HG03432 (cell line): ENCODE measurements around the gene SAGE1.
"Not testable (repeated sequence)": the region's sequence is repeated elsewhere in the genome, so short reads cannot be mapped to it uniquely, and the experiment has no call there.

Source experiments
- ATAC-seq: cut with Tn5 transposase; IDR thresholded peaks from one replicate; pipeline ENCODE4 v1.9.1; 2021; ENCODE audit warnings: mild to moderate bottlenecking, moderate library complexity; ENCODE audit not compliant: unreplicated experiment

The SAGE1 gene, protein sequence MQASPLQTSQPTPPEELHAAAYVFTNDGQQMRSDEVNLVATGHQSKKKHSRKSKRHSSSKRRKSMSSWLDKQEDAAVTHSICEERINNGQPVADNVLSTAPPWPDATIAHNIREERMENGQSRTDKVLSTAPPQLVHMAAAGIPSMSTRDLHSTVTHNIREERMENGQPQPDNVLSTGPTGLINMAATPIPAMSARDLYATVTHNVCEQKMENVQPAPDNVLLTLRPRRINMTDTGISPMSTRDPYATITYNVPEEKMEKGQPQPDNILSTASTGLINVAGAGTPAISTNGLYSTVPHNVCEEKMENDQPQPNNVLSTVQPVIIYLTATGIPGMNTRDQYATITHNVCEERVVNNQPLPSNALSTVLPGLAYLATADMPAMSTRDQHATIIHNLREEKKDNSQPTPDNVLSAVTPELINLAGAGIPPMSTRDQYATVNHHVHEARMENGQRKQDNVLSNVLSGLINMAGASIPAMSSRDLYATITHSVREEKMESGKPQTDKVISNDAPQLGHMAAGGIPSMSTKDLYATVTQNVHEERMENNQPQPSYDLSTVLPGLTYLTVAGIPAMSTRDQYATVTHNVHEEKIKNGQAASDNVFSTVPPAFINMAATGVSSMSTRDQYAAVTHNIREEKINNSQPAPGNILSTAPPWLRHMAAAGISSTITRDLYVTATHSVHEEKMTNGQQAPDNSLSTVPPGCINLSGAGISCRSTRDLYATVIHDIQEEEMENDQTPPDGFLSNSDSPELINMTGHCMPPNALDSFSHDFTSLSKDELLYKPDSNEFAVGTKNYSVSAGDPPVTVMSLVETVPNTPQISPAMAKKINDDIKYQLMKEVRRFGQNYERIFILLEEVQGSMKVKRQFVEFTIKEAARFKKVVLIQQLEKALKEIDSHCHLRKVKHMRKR

DNA sequence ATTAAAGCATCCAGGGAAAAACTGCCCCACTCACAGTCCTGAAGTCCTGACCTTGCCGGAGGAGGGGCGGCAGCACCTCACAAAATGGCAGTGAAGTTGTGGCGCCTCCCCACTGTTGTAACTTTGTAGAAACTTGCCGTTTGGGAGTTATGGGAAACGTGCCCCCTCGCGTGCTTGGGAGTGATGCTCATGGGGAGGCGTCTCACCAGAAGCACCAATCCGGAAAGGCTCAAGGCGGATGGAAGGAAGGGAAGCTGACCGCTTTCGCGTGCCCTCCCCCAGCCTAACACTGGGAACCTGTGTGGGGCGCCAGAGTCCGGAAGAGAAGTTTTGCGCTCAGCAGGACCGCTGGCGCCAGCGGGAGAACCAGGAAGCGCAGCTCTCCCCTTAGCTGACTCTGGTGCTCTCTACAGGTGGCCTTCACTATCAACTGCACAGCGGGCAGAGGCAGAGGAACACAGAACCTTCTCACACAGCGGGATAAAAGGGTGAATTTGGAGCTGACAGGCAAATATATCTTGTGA is at the start of gene SAGE1, which contains the start of gene CT45A10:
Gene SAGE1, plus strand, starts transcription at position 423 of the 524 bp plus-strand sequence. CDS start 2,527 bp downstream, outside the sequence.
Gene CT45A10, minus strand, starts transcription at position 151 of the 524 bp plus-strand sequence. CDS start 8,100 bp downstream, outside the sequence.
- ATAC-seq = no peak

DNA sequence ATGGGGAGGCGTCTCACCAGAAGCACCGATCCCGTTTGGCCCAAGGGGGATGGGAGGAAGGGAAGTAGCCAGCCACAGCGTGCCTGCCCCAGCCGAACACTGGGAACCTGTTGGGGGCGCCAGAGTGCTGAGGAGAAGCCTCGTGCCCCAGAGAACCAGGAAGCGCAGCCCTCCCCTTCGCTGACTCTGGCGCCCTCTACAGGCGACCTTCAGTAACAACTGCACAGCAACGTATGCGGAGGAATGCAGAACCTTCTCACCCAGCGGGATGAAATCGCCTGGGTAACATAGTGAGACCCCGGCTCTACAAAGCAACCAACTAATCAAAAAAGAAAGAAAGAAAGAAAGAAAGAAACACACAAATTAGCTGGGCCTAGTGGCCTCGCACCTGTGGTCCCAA is 39.1 kb upstream of the SAGE1 start, which contains the start of gene CT45A8:
Gene CT45A8, minus strand, starts transcription at position 101 of the 400 bp plus-strand sequence. CDS start 3,755 bp downstream, outside the sequence.
- ATAC-seq = not testable (repeated sequence)

DNA sequence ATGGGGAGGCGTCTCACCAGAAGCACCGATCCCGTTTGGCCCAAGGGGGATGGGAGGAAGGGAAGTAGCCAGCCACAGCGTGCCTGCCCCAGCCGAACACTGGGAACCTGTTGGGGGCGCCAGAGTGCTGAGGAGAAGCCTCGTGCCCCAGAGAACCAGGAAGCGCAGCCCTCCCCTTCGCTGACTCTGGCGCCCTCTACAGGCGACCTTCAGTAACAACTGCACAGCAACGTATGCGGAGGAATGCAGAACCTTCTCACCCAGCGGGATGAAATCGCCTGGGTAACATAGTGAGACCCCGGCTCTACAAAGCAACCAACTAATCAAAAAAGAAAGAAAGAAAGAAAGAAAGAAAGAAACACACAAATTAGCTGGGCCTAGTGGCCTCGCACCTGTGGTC is 21.8 kb upstream of the SAGE1 start, which contains the start of gene CT45A9:
Gene CT45A9, minus strand, starts transcription at position 101 of the 400 bp plus-strand sequence. CDS start 3,751 bp downstream, outside the sequence.
- ATAC-seq = not testable (repeated sequence)

DNA sequence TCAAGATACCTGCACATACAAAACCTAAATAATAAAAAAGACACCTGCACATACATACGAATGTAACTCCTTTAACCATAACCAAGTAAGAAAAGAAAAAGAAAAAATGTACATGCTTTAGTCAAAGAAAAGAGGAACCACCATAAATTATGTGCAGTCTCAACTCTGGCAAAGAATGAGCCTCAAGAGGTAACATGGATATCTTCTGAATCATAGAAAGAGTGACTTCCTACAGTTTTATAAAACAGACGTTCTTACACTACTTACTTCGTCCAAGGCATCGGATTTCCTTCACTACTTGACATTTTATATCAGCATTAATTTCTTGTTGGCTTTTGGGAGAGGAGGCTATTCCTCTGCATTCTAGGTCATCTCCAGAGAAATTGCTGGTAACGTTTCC is 10.8 kb upstream of the SAGE1 start:
- ATAC-seq = not testable (repeated sequence)

DNA sequence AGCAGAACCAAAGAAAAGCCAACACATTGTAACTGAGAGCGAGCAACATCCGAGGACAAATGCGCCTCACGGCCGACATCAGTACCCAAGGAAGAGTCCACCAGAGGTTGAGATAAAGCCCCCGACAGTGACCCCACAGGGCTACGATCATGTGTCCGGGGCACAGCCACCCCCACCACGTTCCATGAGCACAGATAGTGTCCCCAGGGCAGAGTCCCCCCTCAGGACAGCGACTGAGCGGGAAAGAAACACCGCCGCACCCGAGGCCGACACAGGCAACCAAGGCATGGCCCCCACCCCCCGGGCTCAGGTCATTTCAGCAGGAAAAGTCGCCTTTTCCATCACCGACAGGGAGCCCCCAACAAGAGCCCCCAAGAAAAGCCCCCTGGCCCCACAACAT is 5.3 kb upstream of the SAGE1 start:
- ATAC-seq = not testable (repeated sequence)

DNA sequence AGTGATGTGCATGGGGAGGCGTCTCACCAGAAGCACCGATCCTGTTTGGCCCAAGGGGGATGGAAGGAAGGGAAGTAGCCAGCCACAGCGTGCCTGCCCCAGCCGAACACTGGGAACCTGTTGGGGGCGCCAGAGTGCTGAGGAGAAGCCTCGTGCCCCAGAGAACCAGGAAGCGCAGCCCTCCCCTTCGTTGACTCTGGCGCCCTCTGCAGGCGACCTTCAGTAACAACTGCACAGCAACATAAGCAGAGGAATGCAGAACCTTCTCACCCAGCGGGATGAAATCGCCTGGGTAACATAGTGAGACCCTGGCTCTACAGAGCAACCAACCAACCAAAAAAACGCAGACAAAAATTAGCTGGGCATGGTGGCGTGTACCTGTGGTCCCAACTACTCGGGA is 4.5 kb upstream of the SAGE1 start:
- not testable (repeated sequence) for ATAC-seq

DNA sequence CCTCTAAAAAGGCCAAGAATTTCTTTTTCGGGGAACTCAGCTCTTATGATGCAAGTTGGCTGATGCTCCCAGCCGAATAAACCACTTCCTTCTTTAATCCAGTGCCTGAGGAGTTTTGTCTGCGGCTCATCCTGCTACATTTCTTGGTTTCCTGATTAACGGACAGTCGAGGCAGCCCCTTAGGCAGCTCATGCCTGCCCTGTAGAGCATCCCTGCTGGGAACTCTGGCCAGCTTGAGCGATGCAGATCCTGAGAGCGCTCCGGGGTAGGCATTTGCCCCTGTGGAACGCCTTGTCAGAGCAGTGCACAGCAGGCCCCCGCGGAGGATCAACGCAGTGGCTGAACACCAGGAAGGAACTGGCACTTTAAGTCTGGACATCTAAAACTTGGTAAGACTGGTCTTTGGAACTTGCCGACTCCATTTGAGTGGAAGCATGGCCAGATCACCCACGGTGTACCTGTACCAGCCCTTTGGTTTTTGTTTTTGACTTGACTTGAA is 3.4 kb upstream of the SAGE1 start:
- ATAC-seq = no peak

DNA sequence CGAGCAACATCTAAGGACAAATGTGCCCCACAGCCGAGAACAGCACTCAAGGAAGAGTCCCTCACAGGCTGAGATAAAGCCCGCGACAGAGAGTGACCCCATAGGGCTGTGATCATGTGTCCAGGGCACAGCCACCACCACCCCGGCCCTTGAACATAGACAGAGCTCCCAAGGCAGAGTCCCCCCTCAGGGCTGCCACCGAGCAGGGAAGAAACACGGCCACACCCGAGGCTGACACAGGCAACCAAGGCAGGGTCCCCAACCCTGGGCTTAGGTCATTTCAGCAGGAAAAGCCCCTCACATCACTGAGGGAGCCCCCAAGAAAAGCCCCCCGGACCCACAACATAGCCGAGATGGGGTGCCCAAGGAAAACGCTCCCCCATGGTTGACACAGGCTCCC is 735 bp upstream of the SAGE1 start:
- ATAC-seq = no peak

DNA sequence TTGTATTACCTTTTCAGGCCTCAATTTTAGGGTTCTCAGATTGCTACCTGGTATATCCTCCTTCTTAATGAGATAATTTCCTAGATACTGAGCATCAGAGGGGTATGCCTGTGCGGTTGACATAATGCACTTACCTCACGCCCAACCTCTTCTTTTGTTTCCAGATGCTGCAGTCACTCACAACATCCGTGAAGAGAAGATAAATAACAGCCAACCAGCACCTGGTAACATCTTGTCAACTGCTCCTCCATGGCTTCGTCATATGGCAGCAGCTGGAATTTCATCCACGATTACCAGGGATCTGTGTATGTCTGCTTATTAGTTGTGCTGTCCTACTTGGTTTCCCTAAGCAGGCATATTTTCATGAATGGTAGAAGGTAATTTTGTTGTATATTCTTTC is 16.7 kb downstream of the SAGE1 start:
- no peak for ATAC-seq

DNA sequence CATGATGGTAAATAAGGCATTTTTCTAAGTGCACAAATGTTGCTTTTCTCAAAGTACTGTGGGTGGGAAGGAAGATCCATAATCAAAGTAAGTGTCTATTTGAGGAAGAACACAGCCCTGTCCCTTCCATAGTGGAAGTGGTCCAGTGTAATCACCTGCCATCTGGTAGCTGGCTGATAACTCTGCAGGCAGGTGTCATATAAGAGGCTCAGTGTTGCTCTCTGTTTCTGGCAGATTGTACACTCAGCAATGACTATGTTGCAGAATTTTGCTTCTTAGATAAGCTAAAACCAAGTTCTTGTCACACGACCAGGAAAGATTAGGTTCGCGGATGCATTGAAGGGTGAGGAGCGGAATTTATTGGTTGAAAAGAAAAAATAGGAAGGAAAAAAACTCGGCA is 20.9 kb downstream of the SAGE1 start:
- ATAC-seq = no peak

DNA sequence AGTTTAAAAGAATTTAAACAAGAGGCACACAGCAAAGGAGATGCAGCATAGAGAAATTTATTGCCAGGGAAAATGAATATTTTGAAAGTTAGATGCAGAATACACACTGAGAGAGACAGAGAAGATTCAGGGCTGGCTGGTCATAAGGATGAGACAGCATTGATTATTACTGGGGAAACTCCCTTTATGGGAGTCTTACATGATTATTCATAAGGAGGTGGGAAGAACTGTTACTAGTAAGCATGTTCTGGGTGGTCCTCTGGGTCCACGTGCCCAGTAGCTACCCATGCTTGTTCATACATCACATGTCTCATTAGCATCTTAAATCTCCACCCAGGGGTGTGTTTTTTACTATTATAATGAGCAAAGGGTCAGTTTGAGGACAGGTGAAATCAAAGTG is 27.0 kb downstream of the SAGE1 start:
- ATAC-seq = not testable (repeated sequence)

DNA sequence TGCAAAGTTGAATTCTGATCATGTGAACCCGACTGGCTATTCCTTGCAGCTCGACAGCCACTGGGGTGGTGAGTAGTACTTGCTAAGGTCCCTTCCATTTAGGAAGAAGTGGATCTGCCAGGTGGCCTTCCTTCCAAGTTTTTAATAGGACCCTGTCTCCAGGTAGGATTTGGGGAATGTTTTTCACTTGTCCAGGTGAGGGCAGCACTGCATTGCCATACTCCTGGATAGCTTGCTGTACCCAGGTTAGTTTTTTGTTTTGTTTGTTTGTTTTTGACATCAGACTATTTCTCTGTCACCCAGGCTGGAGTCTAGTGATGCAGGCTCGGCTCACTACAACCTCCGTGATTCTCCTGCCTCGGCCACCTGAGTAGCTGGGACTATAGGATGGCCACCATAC is 29.8 kb downstream of the SAGE1 start:
- ATAC-seq = no peak

DNA sequence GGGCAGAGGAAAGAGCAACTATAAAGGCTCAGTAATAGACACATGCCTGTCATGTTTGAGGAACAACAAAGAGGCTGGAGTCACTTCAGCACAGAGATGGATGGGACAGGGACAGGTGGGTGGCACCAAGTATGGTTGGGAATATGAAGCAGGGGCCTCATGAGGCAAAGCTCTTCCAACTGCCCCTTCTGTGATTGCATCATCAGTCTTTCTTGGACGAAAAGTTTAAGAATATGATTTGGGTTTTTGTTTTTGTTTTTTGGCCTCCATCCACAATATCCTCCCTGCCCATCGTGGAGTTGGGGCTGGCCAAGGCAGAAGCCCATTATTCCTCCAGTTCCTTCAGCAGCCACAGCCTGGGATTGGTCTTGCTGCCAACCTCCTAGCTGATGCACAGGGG is 34.4 kb downstream of the SAGE1 start:
- ATAC-seq = no peak

DNA sequence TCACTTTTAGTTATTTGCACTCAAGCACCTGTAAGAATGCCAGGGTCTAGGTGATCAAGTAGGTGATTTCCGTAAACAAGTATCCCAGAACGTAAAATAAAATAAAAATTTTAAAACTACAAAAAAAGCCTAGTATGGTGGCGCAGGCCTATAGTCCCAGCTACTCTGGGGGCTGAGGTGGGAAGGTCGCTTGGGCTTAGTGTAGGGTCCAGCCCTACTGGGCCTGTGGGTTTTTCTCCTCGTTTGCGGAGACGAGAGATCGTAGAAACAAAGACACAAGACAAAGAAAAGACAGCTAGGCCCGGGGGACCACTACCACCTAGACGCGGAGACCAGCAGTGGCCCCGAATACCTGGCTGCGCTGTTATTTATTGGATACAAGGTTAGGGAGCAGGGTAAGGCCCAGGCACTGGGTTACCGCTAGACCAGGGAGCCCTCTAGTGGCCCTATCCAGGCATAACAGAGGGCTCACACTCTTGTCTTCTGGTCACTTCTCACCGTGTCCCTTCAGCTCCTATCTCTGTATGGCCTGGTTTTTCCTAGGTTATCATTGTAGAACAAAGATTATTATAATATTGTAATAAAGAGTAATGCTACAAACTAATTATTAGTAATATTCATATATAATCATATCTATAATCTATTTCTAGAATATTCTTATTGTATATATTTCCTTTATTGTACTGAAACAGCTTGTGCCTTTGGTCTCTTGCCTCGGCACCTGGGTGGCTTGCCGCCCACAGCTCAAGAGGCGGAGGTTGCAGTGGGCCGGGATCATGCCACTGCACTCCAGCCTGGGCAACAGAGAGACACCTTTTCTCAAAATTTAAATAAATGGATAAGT is 38.4 kb downstream of the SAGE1 start:
- ATAC-seq = peak; percentile 54

DNA sequence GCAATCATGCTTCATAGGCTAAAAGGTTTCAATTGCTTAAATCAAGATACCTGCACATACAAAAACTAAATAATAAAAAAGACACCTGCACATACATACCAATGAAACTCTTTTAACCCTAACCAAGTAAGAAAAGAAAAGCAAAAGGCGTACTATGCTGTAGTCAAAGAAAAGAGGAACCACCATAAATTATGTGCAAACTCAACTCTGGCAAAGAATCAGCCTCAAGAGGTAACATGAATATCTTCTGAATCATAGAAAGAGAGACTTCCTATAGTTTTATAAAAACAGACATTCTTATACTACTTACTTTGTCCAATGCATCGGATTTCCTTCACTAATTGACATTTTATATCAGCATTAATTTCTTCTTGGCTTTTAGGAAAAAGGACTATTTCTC is 51.0 kb downstream of the SAGE1 start:
- ATAC-seq = no peak

DNA sequence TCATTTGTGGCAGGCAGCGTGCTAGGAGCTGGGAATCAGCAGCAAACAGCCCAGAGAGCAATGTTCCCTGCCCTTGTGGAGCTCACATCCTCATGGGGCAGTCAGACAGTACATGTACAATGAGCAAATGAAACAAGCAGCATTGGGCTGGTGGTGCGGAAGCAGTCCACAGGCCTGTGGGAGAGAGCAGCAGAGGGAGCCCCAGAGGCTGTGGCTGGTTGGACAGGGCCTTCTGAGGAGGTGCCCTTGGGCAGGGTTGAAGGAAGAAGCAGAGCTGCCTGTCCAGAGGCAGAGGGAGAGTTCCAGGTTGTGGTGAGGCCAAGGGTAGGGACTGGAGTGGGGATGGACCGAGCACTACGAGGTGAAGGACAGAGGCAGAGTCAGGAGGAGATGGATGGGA is 57.8 kb downstream of the SAGE1 start:
- no peak for ATAC-seq
